SKM-1 (cell line): ENCODE measurements around the gene CELF1.

Source experiments
- DNase-seq: peaks from one replicate; lab custom pipeline; 2025; ENCODE audit not compliant: unreplicated experiment; lab: John Stamatoyannopoulos, UW

The CELF1 gene

GRCh38 chr11:47488674-47489394 is 64.1 kb downstream of the CELF1 start:
- DNase-seq, result no peak

GRCh38 chr11:47488111-47488510 is 64.8 kb downstream of the CELF1 start:
- no peak for DNase-seq

- no peak for DNase-seq
Measured at GRCh38 chr11:47487421-47487820, 65.5 kb downstream of the CELF1 start.

- no peak for DNase-seq
Measured at GRCh38 chr11:47485107-47485506, 67.8 kb downstream of the CELF1 start.

GRCh38 chr11:47483457-47483856 is 69.5 kb downstream of the CELF1 start:
- DNase-seq, result no peak

GRCh38 chr11:47480762-47481161 is 72.2 kb downstream of the CELF1 start:
- DNase-seq, result no peak

- DNase-seq, result no peak
Measured at GRCh38 chr11:47478651-47479329, 74.1 kb downstream of the CELF1 start.

GRCh38 chr11:47477753-47478152 is 75.2 kb downstream of the CELF1 start:
- DNase-seq, result no peak

- DNase-seq, result no peak
Measured at GRCh38 chr11:47477323-47477722, 75.6 kb downstream of the CELF1 start.

GRCh38 chr11:47470671-47471070 is 82.3 kb downstream of the CELF1 start:
- no peak for DNase-seq

GRCh38 chr11:47469361-47470179 is 83.4 kb downstream of the CELF1 start:
- DNase-seq, result no peak

GRCh38 chr11:47468598-47469214 is 84.2 kb downstream of the CELF1 start:
- no peak for DNase-seq

GRCh38 chr11:47467357-47467756 is 85.6 kb downstream of the CELF1 start:
- DNase-seq, result no peak

- no peak for DNase-seq
Measured at GRCh38 chr11:47466701-47467250, 86.2 kb downstream of the CELF1 start.

- DNase-seq, result no peak
Measured at GRCh38 chr11:47466201-47466600, 86.7 kb downstream of the CELF1 start.

GRCh38 chr11:47464483-47464882 is 88.4 kb downstream of the CELF1 start:
- DNase-seq, result no peak

- DNase-seq, result no peak
Measured at GRCh38 chr11:47461876-47462275, 91.1 kb downstream of the CELF1 start.

GRCh38 chr11:47460571-47461235 is 92.2 kb downstream of the CELF1 start:
- DNase-seq, result no peak

- peak; percentile 77 for DNase-seq
Measured at GRCh38 chr11:47454258-47454671, 98.7 kb downstream of the CELF1 start.

GRCh38 chr11:47453365-47453764 is 99.6 kb downstream of the CELF1 start:
- no peak for DNase-seq

GRCh38 chr11:47451990-47452389 is 100.9 kb downstream of the CELF1 start:
- no peak for DNase-seq
